D721Med (cell line): Measurements from ENCODE around the gene HECW1.

ENCODE experiments used
- DNase-seq: peaks from one replicate; pipeline ENCODE4 v3.0.0; 2011; ENCODE audit warnings: low spot score; ENCODE audit not compliant: insufficient read length
- FAIRE-seq: peaks from 2 replicates; lab custom pipeline; 2011; peaks lifted over from hg19 to GRCh38; lab: Jason Lieb, UNC
- TF ChIP-seq, protein P1 (sequence below): IDR thresholded peaks from 2 replicates; pipeline ENCODE4 v1.5.1; 2012; ENCODE audit warnings: mild to moderate bottlenecking, control low read depth; ENCODE audit not compliant: insufficient read depth; ENCODE audit errors: missing control alignments

Gene HECW1

DNA sequence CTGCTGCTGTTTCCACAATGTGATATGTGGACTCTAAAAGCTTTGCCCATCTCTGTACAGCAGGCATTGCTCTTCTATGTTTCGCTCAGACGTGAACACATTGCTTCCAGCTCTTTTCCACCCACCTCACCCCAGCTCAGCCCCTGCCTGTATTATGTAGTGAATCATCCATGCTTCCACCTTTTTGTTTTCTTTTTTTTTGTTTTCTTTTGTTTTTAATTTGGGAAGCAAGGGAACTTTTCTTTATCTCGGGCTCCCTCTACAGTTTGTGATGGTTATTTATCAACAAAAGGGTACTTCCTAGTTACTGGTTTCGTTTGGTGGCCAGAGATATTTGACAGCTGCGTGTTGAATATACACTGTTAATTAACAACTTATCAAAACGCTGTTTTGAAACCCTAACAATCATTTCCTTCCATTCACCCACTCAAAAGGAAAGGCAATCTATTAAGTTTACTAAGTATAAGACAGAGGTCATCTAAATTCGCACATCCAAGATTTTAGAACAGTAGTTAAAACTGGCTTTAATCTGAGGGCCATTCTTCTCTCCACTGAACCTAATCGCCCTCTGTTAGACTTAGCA lies 342.6 kb downstream of the HECW1 start:
- DNase-seq (no peak), FAIRE-seq (no peak)
- TF ChIP-seq, protein P1, sequence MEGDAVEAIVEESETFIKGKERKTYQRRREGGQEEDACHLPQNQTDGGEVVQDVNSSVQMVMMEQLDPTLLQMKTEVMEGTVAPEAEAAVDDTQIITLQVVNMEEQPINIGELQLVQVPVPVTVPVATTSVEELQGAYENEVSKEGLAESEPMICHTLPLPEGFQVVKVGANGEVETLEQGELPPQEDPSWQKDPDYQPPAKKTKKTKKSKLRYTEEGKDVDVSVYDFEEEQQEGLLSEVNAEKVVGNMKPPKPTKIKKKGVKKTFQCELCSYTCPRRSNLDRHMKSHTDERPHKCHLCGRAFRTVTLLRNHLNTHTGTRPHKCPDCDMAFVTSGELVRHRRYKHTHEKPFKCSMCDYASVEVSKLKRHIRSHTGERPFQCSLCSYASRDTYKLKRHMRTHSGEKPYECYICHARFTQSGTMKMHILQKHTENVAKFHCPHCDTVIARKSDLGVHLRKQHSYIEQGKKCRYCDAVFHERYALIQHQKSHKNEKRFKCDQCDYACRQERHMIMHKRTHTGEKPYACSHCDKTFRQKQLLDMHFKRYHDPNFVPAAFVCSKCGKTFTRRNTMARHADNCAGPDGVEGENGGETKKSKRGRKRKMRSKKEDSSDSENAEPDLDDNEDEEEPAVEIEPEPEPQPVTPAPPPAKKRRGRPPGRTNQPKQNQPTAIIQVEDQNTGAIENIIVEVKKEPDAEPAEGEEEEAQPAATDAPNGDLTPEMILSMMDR = peak; percentile 39

DNA sequence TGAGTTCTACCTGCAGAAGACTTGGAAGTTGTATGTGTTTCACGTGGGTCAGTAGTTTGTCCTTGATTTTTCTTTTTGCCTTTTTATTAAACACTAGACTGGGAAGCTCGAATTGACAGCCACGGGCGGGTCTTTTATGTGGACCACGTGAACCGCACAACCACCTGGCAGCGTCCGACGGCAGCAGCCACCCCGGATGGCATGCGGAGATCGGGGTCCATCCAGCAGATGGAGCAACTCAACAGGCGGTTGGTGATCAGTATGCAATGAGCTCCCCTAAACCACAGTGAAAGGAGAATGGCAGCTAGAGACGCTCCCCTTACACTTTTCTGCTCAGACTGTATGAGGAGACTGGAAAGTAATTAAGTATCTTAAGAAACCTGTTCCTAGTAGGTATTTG lies 343.8 kb downstream of the HECW1 start:
- TF ChIP-seq, protein P1 = no peak
- no peak for FAIRE-seq
- no peak for DNase-seq

DNA sequence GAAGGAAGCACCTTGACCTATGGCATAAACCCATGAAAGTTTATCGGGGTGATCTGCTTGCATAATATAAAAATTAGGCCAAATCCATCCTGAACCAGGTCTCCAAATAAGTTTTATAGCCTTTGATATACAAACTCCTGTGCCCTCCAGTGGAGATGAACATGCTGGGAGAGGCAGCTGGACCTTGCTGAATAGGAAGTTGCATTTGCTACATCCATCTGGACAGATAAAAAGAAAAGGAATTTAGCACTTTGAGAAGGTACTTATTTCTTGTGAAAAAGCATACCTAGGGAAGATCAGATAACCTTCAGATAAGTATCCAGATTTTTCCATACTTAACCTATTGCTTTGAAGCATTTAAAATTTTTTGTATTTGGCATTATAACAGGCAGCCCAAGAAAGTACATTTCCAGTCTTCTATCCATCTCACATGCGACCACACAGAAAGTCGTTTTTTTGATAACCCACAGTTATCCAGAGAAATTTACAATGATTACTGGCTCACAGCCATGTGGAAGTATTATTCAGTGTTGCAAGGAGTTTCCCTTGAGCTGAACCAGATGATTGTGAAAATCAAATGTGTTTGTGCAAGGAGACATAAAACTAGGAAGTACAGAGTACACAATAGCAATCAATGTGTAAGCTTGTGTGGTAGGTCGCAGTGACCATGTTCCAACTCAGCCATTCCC lies 346.0 kb downstream of the HECW1 start:
- TF ChIP-seq, protein P1 = no peak
- DNase-seq (no peak), FAIRE-seq (no peak)

DNA sequence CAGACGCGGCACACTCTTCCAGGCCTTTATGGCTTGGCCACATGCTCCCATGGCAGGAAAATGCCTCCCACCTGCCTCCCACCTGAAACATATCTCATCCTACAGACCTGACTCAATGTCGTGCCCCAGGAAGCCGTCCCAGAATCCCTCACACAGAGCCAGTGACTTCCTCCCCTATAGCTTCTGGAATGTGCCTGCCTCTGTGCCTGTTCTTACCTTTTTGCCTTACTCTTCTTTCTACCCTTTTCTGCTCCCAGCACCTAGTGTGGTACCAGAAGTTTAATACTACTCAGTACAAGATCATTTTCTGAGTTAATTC lies 346.5 kb downstream of the HECW1 start:
- TF ChIP-seq, protein P1 = no peak
- DNase-seq (no peak), FAIRE-seq (no peak)

DNA sequence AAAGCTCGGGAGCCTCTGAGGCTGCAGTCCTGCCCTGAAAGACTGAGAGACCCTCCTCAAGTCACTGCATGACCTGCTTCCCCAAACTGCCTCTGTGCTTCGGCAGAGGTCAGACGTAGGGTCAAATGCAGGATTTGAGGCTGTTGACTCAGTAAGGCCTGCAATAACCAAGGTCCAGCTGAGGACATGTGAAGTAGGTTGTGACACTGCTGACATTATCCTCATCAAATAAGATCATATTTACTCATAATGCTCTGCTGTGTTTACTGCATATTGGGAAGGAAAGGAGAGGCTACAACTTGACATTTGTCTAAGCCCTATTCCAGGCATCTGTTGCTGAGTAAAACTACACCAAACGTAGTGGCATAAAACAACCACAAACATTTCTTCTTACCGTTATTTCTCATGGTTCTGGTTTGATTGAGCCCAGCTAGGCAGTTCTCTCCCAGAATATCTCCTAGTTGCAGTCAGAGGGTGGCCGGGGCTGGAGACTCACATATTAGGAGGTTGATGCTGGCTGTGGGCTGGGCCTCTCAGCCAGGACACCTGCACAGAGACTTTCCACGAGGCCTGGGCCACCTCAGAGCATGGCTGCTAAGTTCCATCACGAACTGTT lies 348.4 kb downstream of the HECW1 start:
- TF ChIP-seq, protein P1 = no peak
- DNase-seq (no peak), FAIRE-seq (no peak)

DNA sequence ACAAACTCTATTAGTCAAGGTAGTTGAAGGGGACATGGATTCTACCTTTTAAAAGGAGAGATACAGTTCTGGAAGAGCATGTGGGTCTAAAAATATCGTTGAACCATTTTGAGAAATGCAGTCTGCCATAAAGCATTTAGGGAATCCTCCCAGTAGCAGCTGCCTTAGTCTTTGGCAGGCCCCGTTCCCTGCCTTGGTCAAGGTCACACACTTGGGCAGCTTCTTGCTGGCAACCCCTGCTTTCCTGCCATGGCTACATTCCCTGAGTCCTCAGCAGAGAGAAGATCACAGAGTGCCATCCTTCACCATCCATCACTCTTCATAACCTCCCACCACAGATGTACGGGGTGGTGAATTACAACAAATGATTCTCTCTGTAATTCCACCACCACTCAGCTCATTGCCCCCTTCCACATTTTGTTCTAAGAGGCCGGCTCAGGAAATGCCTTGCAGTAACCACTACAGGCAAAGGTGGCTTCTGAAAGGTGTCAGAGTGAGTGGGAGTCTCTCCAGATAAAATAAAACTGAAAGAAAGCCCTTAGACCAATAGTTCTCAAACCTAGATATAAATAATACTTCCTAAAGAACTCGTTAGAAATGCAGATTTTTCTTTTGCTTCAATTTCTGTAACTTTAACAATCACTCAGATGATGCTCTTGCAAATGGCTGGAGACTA lies 349.0 kb downstream of the HECW1 start:
- no peak for FAIRE-seq
- TF ChIP-seq, protein P1 = no peak
- DNase-seq = no peak
